ENCODE measurements around the gene PCDHGA5.

- TF ChIP-seq CTCF (IDR thresholded peaks at IDR 0.05; ENCODE audit: low read depth, low read length) (no peak), EZH2phosphoT487 (IDR thresholded peaks at IDR 0.05; ENCODE audit: low read depth) (no peak)
These were observed 3.3 kb upstream of the PCDHGA5 start for GRCh38 chr5:141360685-141361084.

Data from OCI-LY3 (cell line).